Body of pancreas (tissue), 4 donors: Measurements from ENCODE around the gene NEUROG3. TPM values are rescaled to one million over a fixed set of nuclear protein-coding genes. Genes with fewer than 3 reads are reported as not detected.
A peak's percentile ranks its signal among the peaks of the same experiment; 100 is the strongest.

Source experiments
- ATAC-seq: fragments of 150-250 bp; one replicate; pipeline ENCODE4 v1.9.1; 2016
- DNase-seq, 4 donors: peaks; one replicate each; pipeline ENCODE4 v3.0.0-alpha.2; 2019
- H3K27ac ChIP-seq, 4 donors: fragments of 200-600 bp; sonication (generic); 1 replicate in 3 of 4; 2 replicates in 1 of 4; pipeline versions ENCODE4 v1.5.1 to v1.6.1; 2016 to 2019; ENCODE audit warnings: mild to moderate bottlenecking in 1 of 4, mixed read lengths in 1 of 4, moderate library complexity in 1 of 4
- H3K27me3 ChIP-seq, 2 donors: fragments of 200-600 bp; sonication (generic); one replicate each; pipeline ENCODE4 v1.6.0; 2016; ENCODE audit warnings: mild to moderate bottlenecking in 1 of 2
- H3K36me3 ChIP-seq, 2 donors: fragments of 200-600 bp; sonication (generic); replicated peaks in 1 of 2; 2 replicates each; pipeline ENCODE4 v1.5.1; 2016; ENCODE audit warnings: low read depth in 2 of 2; ENCODE audit not compliant: insufficient read depth in 1 of 2
- H3K4me1 ChIP-seq: fragments of 200-600 bp; sonication (generic); one replicate; pipeline ENCODE4 v1.6.0; 2016
- H3K4me3 ChIP-seq, 2 donors: fragments of 200-600 bp; sonication (generic); 1 replicate in 1 of 2; 2 replicates in 1 of 2; pipeline ENCODE4 v1.5.1; 2016 to 2019
- H3K9me3 ChIP-seq, 3 donors: fragments of 200-600 bp; sonication (generic); 1 replicate in 2 of 3; 2 replicates in 1 of 3; pipeline ENCODE4 v1.5.1; 2016
- CTCF ChIP-seq, 7 experiments: fragments of 450-650 bp in 4 of 7; fragments of 200-600 bp in 3 of 7; sonication (generic) in 3 of 7; IDR thresholded peaks; one replicate each; pipeline ENCODE4 v1.5.1; 2016 to 2019; ENCODE audit warnings: antibody characterized with exemption in 7 of 7
- POLR2A ChIP-seq, 3 donors: fragments of 450-650 bp; IDR thresholded peaks; one replicate each; pipeline ENCODE4 v1.6.1; 2016; ENCODE audit warnings: antibody characterized with exemption in 3 of 3, mild to moderate bottlenecking in 2 of 3
- WGBS, 2 donors: methylation state at CpG; one replicate each; pipeline ENCODE4 v1.1.5; 2017; 5-methylcytosine and 5-hydroxymethylcytosine counted together
- intact Hi-C: fragments of 100-400 bp; cut with DNase I; formaldehyde crosslinking; loops from one replicate; pipeline ENCODE4 v1.15.1; 2023
- total RNA-seq, 2 donors: library from RNA; depleted of rRNA; stranded (reverse); fragments of >200 nt; gene quantifications; one replicate each; pipeline ENCODE4 v1.1.0, GENCODE V29; 2016

The NEUROG3 gene
- total RNA-seq, 2 donors from 2014 or later = not detected

DNA sequence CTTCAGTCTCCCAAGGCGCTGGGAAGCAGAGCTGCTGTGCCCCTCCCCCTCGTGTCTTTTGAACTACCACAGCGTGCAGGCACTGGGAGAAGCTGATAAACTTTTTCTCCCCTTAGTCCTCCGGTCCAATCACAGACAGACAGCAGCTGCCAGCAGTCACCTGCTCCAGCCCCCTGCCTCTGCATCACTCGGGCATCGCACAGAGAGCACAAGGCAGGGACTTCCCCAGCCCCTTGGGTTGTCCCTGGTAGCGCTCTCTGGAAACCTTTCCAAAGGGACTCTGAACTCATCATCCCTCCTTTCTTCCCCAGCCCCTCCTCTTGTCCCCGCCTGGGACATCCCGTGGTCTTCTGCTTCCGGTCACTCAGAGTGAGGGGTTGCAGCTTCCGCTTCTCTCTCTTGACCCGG is 1.4 kb upstream of the NEUROG3 start:
- H3K27ac ChIP-seq = no peak overlapping the region
- H3K36me3 ChIP-seq = no peaks in the 10 kb centered on the region
- DNase-seq = no peak
- H3K4me3 ChIP-seq = no peak overlapping the region
- H3K4me1 ChIP-seq = peaks cover 33% of the 10 kb centered on the region
- TF ChIP-seq POLR2A (IDR thresholded peaks at IDR 0.05) (no peak), CTCF (IDR thresholded peaks at IDR 0.05) (no peak)
- 1 to 2% methylated on average over 12 of the region's 12 CpGs for WGBS, 2 donors
- intact Hi-C loops = no loop called here
- H3K27me3 ChIP-seq = peaks cover 0 to 37% of the 10 kb centered on the region in 2 donors
- no peaks in the 10 kb centered on the region for H3K9me3 ChIP-seq
- ATAC-seq = no peak

- peaks cover 0 to 49% of the 10 kb centered on the region in 2 donors for H3K27me3 ChIP-seq
- H3K27ac ChIP-seq = no peak overlapping the region
- no peak overlapping the region for H3K4me3 ChIP-seq
- H3K9me3 ChIP-seq = no peaks in the 10 kb centered on the region
- DNase-seq (no peak), ATAC-seq (peak; percentile 7)
- intact Hi-C loops = no loop called here
- peaks cover 42% of the 10 kb centered on the region for H3K4me1 ChIP-seq
- no peak for TF ChIP-seq POLR2A (IDR thresholded peaks at IDR 0.05)
- TF ChIP-seq CTCF (IDR thresholded peaks at IDR 0.05) = no peak
- H3K36me3 ChIP-seq = no peaks in the 10 kb centered on the region
- WGBS, 2 donors = 2 to 10% methylated on average over 2 to 85 of the region's 85 CpGs
Observed at GRCh38 chr10:69572159-69573055, 815 bp downstream of the NEUROG3 start.

- no peak overlapping the region for H3K4me3 ChIP-seq
- 7 to 14% methylated on average over 24 to 25 of the region's 25 CpGs for WGBS, 2 donors
- intact Hi-C loops = no loop called here
- H3K36me3 ChIP-seq = no peaks in the 10 kb centered on the region
- ATAC-seq = no peak
- H3K27me3 ChIP-seq = peaks cover 0 to 49% of the 10 kb centered on the region in 2 donors
- no peaks in the 10 kb centered on the region for H3K9me3 ChIP-seq
- H3K27ac ChIP-seq = no peak overlapping the region
- no peak for DNase-seq
- H3K4me1 ChIP-seq = peaks cover 42% of the 10 kb centered on the region
- TF ChIP-seq CTCF (IDR thresholded peaks at IDR 0.05) (no peak), POLR2A (IDR thresholded peaks at IDR 0.05) (no peak)
Observed at GRCh38 chr10:69571618-69572158, 1.5 kb downstream of the NEUROG3 start.

DNA sequence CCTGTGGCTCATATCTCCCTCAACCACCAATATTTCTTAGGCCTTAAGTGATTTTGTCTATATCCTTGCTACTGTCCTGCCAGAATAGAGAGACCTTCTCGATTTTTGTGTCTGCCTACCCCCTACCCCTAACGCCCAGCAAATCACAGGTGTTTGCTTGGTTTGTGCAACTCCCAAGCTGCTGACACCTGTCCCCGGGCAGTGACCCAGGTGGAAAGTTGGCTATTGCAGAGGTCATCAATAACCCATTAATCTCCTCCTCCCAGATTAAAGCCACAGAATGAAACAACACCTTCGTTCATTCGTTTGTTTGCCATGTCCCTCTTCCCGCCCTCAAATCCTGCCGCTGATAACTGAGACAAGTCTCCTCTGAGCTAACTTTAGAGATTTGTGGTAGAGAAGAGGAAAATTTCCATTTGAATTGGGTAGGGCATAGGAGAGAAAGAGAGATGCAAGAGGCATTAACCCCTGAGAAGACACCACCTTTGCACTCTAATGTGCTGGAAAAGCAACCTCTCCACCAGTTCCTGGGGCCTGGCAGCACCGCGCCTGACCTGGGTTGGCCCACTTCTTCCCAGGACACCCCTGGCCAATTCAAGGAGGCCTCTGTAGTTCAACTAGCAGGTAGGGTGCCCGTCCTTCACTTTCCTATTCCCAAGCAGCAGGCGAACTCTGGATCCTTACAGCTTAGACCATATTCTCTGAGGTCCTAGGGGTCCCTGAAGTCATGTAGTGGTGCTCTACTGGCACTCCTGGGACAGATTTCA is 3.0 kb downstream of the NEUROG3 start:
- peak in 1 of 4 donors; percentile 18 for DNase-seq
- no peaks in the 10 kb centered on the region for H3K9me3 ChIP-seq
- H3K27me3 ChIP-seq = peaks cover 0 to 49% of the 10 kb centered on the region in 2 donors
- no peaks in the 10 kb centered on the region for H3K36me3 ChIP-seq
- TF ChIP-seq POLR2A (IDR thresholded peaks at IDR 0.05) (no peak), CTCF (IDR thresholded peaks at IDR 0.05) (no peak)
- peaks cover 42% of the 10 kb centered on the region for H3K4me1 ChIP-seq
- H3K27ac ChIP-seq = no peak overlapping the region
- intact Hi-C loops = no loop called here
- no peak for ATAC-seq
- 2 to 11% methylated on average over 7 to 11 of the region's 11 CpGs for WGBS, 2 donors
- no peak overlapping the region for H3K4me3 ChIP-seq
